NK-92 (cell line): ENCODE data around the gene ANKRD17.

Source experiments
- DNase-seq: peaks from one replicate; lab custom pipeline; 2025; ENCODE audit not compliant: unreplicated experiment; lab: John Stamatoyannopoulos, UW

The ANKRD17 gene

DNA sequence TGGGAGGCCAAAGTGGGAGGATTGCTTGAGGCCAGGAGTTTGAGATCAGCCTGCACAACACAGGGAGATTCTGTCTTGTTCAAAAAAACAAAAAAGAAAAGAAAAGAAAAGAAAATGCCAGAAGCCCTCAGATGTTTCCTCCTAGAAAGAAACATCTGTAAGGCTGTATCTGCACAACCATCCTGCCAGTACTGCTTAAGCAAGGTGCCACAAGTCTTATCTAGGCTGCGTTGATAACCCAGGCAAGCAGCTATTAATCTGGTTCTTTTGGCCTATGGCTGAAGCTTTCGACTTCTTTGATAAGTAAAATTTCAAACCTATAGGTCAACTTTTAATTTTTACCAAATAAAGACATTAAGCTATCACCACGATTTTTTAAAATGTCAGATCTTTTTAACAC, 192.2 kb downstream of the ANKRD17 start:
- DNase-seq: no peak

GRCh38 chr4:73064536-73064935, 194.1 kb downstream of the ANKRD17 start:
- DNase-seq: no peak

GRCh38 chr4:73055241-73055897, 203.2 kb downstream of the ANKRD17 start:
- no peak for DNase-seq

DNA sequence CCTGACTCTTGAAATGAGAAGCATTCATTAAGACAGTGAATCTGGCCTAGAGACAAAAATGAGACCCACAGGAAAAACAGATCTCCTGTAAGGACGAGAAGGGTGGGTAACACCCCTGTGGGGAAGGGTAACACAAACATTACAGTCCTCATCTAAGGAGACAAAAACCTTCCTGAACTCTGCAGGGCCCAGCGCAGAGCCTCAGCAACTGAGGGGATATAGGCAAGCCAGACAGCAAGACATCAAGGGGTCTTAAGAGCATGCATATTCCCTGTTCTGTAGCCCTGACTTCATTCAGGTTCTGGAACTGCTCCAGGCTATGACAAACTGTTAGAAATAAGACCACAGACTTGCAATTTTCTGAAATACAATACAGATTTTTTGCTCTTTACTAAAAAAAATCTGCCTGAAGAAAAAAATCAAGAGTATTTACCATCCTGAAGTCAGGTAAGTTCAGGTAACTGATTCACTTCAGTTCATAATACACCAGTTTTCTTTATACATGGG, 204.6 kb downstream of the ANKRD17 start:
- DNase-seq: no peak

DNA sequence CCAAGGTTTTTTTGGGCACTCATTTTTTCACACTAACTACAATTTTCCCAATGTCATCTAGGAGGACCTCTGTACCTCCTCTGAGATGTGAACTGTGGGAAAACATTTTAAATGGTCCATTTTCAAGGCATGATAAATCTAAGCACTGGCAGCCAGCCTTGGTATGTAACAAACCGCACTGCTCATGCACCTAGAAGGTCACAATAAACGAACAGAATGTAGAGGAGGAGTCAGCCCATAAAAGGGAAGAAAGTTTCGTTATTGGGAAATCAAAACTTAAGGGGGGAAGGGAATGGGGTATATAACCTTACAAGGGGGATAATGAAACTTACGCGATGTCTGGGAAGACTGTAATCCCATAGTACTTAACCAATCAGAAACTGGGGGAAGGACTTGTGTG, 205.5 kb downstream of the ANKRD17 start:
- no peak for DNase-seq

GRCh38 chr4:73051625-73052024, 207.0 kb downstream of the ANKRD17 start:
- DNase-seq: no peak

DNA sequence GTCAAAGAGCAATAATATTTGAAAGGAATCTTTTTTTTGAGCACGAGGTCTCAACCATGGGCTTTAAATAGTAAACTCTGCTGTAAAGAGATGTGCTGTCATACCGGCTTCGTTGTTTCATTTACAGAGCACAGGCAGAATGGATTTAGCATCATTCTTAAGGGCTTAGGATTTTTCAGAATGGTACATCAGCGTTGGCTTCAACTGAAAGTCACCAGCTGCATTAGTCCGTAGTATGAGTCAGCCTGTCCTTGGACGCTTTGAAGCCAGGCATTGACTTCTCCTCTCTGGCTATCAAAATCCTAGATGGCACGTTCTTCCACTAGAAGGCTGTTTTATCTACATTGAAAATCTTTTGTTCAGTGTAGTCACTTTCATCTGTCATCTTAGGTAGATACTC, 212.7 kb downstream of the ANKRD17 start:
- no peak for DNase-seq

DNA sequence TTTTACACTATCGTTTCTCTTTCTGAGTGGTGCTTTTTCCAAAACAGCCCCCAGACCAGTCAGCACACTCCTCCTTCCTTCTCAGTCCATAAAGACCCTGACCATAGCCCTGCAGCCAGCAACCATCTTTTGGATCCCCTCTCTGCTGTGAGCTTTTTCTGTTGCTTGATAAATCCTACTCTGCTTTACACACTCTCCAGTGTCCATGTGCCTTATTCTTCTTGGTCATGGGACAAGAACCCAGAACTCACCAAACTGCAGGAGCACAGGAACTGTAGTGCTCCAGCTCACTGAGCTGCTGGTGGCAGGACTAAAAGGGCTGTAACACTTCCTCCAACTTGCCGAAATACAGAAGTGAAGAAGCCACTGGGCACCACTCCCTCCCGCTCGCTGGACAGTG, 221.5 kb downstream of the ANKRD17 start:
- no peak for DNase-seq

GRCh38 chr4:73036123-73036522, 222.5 kb downstream of the ANKRD17 start:
- no peak for DNase-seq

DNA sequence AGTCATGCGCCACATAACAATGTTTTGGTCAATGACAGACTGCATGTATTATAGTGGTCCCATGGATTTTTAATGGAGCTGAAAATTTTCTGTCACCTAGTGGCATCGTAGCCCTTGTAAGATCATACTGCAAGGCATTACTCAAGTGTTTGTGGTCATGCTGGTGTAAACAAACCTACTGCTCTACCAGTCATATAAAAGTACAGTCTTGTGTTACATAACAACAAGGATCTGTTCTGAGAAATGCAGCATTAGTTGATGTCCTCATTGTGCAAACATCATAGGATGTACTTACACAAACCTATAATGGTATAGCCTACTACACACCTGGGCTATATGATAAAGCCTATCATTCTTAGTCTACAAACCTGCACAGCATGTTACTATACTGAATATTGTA, 223.7 kb downstream of the ANKRD17 start:
- DNase-seq: no peak

GRCh38 chr4:73028621-73029020, 230.0 kb downstream of the ANKRD17 start:
- no peak for DNase-seq
